Stimulated activated CD8-positive, alpha-beta memory T cell treated with anti-CD3 and anti-CD28 coated beads, Interleukin-15, amount 100 ng/mL, for 1 hour (primary cell): ENCODE data around the gene SH2D3C.

Experiments
- DNase-seq: peaks from one replicate; pipeline ENCODE4 v3.0.0-alpha.2; 2020; ENCODE audit warnings: low read depth

SH2D3C gene

DNA sequence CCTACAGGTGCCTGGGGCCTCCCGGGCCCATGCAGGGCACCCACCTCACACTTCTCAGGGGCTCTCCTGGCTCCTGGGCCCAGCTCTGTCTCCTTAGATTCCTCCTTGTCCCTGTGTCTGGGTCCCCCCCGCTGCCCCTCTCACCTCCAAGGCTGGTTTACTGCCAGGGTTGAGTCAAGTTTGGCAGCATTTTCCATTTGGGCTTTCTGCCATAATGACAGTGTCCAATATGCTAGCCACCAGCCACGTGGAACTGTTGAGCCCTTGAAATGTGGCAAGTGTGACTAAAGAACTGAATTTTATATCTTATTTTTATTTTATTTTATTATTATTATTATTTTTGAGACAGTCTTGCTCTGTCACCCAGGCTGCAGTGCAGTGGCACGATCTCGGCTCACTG, 60.7 kb downstream of the SH2D3C start:
- no peak for DNase-seq

DNA sequence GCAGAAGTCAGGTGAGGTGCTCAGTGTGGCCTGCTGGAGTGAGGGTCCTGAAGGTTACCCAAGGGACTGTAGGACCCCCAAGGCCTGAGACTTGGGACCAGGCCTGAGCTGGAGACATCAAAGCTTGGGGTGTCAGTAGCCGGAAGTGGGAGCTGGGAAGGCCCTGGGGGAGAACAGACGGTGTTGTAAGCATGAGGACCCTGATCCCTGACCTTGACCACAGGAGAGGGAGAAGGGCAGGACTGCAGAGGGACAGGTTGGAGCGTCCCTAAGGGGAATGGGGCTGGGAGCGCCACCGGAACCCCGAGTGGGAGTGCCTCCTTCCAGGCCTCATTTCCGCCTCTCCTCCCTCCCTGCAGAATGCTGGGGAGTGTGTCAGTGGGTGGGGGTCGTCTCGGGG, 62.1 kb downstream of the SH2D3C start:
- DNase-seq: no peak

DNA sequence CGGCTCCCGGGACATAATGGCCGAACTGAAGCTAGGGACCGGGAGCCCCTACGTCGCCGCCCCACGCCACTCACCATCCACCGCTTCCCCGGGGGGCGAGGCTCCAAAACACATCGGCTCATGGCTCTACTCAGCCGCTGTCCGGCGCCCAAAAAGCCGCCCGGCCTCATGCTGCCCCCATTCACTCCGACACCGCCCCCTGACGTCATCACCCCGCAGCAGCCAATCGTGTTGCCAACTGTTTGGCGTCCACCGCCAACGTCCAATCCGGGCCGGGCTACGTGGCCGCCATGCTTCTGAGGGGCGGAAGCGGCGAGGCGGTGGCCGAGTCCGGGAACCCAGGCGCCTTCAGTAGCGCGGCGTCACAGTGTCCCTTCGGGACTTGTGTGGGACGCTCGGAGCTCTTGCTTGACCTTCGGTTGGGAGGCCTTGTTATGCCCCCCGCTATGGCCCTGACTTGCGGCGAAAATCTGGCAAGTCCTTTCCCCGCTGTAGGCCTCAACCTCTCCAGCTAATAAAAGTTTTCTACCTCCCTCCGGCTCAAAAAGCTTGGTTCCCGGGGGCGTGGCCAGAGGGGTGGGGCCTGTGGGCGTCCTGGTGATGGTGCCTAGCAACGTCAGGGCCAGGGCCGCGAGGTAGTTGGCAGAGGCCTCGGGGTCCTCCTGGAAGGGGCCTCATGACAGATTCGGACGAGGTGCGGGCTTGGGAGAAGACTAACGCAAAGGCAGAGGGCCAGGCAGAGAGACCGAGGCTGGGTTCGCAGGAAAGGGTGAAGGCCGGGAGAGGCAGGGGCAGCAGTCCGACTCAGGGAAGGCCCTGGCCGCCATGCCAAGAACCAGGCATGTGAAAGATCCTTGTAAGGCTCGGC, 62.8 kb downstream of the SH2D3C start, which contains the start of the genes PTRH1 and TTC16:
PTRH1 (minus strand) TSS at position 194 of the 868 bp plus-strand sequence; CDS start at position 170, 24 bp downstream.
TTC16 (plus strand) TSS at position 610 of the 868 bp plus-strand sequence; CDS start at position 677, 67 bp downstream.
- peak; percentile 96 for DNase-seq

DNA sequence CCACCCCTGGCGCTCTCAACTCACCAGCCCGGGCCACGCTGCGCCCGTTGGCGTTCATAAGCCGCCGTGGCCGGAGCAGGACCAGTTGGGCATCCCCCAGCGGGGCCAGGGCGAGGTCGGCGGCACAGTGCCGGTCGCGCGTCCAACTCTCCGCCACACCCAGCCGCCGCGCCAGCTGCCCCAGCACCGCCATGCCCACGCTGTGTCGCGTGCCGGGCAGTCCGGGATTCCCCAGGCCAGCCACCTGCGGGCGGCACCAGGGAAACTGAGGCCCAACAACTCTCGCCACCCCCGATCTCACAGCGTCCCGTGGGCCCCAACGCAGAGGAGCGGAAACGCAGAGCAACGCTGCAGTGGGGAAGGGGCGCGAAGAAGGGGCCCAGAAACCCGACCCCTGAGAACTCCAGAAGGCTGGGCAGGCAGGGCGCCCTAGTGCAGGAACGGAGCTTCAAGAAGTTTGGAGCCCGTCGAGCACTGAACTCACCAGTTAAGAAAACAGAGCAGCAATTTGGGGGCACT, 63.5 kb downstream of the SH2D3C start:
- no peak for DNase-seq

DNA sequence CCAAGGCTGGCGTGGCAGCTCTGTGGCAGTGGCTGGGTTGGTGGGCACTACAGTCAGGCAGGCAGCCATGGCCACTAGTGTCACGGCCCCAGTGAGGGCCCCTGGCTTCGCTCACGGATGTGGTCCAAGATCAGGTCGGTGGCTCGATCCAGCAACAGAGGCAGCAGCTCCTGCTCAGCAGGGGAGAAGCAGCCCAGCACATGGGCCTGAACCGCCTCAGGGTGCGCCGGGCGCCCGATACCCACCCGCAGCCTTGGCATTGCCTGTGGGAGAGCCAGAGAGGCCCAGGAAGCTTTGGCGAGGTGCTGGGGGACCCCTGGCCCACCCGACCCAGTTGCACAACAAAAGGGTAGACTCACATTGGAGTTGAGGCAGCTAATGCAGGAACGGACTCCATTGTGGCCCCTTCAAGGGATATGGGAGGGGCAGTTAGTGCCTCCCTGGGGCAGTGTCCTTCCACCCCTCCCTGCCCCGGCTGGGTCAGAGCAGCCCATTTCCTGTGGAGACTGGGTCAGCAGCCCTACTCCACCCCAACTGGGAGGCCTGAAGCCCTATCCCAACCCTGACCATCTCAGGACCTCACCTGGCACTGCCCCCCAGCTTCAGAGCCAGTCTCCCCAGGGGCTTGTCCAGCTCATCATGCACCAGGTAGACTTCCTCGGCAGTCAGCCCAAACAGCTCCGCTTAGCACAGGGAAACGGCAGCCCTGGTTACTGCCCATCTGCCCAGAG, 64.3 kb downstream of the SH2D3C start:
- DNase-seq: no peak

DNA sequence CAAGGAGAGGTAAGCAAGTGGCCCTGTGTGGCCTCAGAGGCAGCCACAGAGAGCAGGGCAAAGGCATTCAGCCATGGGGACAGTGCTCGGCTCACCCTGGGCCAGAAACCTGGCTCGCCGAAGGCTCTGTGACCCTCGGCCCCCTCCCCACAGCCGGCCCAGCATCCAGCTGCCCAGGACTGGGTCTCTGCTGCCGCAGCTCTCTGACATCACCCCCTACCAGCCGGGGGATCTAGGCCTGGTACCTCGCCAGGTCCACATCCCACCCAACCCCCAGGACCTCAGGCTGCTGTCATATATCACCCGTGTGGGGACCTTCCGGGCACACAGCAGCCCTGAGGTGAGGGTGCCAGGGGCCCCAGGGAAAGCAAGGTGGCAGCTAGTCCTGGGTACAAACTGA, 65.6 kb downstream of the SH2D3C start:
- DNase-seq: no peak

DNA sequence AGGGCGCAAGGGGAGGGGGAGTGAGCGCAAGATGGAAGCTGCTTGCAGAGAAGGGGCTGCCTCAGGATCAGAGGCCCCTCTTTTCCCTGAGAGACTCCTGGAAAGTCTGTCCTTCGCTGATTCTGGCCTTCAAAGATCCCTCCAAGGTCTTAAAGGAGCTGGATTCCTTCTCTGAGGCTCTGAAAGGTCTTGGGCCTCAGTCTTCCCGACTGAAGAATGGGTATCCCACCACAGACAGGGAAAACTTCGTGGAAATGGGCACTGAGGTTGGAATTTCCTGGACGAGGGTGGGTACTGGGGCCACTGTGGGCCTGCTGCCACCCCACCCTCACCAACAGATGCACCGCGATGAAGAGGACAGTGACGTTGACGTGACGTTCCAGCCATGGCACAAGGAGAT, 66.1 kb downstream of the SH2D3C start:
- DNase-seq: no peak

DNA sequence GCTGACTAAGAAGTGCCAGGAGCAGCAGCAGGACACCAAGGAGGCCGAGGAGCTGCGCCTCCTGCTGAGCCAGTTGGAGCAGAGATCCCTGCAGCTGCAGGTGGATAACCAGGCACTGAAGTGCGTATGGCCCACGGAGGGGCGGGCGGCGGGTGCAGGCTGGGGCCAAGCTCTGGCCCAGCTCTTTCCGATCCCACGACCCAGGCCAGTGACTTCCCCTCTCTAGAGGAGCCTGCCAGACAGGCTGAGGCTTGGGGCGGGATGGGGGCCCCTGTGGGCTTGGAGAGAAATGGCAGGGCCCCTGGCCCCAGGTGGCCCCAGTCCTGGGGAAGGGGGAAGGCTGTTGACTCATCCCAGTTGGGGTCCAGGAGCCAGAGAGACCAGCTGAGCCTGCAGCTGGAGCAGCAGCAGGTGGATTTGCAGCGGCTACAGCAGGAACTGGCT, 66.6 kb downstream of the SH2D3C start:
- no peak for DNase-seq

DNA sequence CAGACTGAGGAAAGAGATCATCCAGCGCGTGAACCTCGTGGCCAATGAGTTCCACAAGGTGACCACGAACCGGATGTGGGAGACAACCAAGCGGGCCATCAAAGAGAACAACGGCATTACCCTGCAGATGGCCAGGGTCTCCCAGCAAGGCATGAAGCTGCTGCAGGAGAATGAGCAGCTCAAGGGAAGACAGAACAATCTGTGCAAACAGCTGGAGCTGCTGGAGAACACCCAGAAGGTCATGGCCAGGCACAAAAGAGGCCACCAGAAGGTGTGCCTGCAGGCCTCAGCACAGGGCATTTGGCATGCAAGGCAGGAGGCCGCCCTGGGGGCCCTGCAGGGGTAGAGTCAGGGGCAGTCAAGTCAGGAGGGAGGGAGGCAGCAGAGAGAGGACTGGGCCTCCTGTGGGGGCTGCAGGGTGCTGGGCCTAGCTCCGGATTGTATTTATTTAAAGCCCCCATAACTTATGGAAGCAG, 67.2 kb downstream of the SH2D3C start:
- DNase-seq: no peak

DNA sequence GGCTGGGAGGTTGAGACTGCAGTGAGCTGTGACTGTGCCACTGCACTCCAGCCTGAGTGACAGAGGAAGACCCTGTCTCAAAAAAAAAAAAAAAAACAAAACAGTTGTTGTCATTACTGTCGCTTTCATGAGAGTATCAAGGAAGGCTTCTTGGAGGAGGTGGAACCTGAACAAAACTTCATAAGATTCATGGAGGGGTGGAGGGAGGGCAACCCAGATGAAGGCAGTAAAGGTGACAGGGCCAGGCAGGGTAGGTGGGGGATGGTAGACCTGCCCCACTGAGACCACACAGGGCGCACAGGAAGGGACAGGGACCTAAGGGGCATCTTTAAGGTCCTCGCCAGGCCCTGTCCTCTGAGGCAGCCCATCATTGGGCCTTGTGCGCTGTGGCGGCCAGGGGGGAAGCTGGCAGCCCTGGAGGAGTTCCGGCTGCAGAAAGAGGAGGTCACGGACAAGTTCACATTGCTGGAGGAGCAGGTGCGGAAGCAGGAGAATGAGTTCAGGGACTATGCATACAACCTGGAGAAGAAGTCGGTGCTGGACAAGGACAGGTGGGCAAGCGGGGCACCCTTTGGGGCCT, 68.2 kb downstream of the SH2D3C start:
- DNase-seq: no peak

DNA sequence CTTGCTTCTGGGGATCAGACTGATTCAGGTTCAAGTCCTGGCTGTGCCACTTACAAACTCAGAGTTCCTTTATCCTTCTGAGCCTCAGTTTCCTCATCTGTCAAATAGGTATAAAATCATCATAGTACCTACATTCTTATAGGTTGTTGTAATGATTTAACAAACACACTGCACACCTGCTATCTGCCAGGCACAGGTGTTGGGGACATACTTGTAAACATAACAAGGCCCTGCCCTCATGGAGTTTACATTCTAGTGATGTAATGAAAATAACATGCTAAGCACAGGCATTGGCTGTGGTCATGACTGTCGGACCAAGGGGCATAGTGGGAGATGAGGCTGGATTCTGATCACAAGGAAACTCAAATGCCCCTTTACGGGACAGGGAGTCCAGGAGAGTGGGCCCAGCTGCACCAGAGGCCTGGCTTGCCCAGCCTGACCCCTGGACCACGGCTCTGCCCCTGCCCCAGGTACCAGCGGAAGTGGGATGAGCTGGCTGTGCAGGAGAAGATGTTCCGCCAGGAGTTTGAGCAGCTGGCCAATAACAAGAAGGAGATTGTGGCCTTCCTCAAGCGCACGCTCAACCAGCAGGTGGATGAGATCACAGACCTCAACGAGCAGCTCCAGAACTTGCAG, 69.4 kb downstream of the SH2D3C start:
- no peak for DNase-seq

DNA sequence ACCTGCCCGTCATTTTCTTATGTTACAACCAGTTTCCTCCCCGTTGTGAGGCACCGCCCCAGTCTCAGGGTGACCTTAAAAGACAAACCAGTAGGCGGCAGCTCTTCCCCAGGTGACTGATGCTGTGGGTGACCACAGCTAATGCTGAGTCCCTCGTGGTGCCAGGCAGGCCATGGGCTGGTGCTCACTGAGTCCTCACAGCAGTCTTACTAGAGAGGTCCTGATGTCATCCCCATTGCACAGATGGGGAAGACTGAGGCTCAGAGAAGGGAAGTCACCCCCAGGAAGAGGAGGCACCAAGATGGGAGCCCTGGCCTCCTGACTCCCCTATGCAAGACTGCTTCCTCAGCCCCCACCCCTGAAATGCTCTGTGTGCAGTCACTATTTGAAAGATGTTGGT, 70.7 kb downstream of the SH2D3C start:
- no peak for DNase-seq

DNA sequence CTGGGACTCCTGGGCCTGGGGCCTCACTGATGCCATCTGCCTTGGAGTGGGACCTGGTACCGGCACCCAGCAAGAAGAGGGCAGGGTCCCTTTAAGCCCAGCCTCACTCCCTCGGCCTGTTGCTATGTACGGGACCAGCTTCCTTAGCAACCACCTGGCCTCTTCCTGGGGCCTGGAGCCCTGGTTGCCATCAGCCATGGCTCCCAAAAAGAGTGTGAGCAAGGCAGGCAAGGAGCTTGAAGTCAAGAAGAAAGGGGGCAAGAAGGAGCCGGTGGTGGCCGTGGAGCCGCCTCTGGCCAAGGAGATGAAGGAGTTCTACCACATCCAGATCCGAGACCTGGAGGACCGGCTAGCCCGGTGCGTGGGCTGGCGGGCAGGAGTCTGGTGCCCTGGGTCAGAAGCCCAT, 71.6 kb downstream of the SH2D3C start, which contains the start of gene CFAP157:
CFAP157 (plus strand) TSS at position 153 of the 406 bp plus-strand sequence; CDS start at position 197, 44 bp downstream.
- DNase-seq: no peak

DNA sequence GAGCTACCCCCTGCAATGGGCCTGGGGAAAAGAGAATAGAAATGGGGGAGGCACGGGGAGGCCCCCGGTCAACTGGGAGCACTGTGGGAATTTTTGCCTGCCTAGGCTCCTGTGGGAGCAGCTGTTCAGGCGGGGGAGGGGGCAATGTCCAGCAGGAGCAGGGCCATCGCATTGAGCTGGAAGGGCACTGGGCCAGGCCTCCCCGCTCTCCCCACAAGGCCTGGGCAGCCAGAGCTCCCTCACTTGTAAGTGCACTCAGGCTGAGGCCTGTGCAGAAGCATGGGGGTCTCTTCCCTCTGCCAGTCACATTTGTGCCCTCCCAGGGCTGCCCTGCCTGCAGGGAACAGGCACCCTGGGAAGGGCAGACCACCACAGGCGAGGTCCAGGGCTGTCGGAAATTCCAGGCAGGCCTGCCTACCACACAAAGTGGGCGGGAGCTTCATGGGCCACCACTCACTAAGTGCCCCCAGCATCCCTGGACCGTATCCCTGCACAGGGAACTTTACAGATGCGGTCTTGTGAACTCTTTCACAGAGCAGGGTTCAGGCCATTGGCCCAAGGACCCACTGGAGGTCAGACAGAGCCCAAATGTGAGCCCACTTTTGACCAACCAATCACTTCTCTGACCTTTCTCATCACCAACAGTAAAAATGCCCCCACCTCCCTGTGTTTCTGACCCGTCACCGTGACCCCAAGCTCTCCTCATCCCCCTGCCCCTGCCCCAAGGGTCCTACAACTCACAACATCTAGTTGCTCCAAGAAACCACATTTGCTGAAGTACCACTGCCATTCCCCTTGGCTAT, 72.7 kb downstream of the SH2D3C start:
- DNase-seq: no peak

DNA sequence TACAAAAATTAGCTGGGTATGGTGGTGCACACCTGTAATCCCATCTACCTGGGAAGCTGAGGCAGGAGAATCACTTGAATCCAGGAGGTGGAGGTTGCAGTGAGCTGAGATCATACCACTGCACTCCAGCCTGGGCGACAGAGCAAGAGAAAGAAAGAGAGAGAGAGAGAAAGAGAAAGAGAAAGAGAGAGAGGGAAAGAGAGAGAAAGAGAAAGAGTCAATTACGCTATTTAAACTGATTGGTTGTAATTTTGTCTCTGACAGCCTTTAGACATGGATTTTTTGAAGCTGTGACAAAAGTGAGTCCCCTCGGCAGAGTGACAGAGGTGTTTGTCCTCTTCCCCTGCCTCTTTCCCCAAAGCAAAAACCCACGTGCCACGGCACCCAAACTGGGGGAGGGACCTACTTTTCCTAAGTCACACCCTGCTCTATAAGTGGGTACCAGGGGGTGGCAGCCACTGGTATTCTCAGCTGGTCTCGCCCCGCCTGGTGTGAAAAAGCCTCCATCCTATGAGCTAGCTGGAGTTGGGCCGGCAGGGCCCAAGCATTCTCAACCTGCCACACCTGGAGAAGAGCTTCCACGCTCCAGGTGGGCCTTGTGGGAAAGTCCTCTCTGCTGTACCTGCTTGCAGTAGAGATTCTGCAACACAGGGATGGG, 75.0 kb downstream of the SH2D3C start:
- no peak for DNase-seq

DNA sequence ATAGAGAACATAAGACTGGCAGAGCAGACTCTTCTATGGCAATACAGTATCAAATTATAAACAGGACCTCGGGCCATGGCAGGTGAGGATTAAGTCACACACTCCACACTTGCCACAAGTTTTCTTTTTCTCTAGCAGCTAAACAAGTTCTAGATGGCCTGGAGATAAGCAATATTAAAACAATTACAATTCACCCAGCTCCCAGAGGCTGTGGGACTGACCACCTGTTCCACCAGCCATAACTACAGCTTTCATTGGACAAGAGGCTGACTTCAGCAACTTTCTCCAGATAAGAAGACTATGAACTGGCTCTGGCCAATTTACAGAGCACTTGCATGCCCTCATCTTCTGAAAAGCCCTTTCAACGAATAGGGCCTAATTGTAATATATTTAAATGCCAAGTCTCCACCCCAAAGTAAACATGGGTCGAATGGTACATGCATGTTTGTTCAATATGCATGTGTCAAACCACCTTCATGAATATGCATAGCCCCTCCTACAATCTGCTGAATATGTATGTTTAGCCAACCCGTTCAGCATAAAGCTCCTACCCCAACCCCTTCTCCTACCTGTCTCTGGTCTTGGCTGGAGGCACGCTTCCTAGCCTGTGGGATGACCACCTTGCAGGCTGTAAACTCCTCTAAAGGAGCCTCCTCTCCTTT, 77.7 kb downstream of the SH2D3C start:
- DNase-seq: no peak

DNA sequence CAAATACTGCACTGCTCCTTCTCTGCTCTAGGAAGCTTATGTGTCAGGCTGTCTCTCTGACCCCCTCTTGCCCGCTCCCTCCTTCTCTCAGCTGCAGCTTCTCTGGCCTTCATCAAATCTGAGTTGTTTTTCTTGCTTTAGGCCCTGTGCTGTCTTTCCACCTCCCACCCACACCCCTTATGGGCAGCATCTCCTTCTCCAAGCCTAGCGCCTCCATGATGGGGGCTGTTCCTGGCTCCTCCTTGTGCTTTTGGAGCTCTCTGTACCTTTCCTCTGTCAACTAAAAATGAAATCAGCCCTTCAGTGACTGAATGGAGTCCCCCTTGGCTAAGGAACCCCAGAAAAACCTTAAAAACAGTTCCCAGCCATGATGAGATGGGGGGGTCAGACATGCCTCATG, 78.3 kb downstream of the SH2D3C start:
- DNase-seq: no peak

DNA sequence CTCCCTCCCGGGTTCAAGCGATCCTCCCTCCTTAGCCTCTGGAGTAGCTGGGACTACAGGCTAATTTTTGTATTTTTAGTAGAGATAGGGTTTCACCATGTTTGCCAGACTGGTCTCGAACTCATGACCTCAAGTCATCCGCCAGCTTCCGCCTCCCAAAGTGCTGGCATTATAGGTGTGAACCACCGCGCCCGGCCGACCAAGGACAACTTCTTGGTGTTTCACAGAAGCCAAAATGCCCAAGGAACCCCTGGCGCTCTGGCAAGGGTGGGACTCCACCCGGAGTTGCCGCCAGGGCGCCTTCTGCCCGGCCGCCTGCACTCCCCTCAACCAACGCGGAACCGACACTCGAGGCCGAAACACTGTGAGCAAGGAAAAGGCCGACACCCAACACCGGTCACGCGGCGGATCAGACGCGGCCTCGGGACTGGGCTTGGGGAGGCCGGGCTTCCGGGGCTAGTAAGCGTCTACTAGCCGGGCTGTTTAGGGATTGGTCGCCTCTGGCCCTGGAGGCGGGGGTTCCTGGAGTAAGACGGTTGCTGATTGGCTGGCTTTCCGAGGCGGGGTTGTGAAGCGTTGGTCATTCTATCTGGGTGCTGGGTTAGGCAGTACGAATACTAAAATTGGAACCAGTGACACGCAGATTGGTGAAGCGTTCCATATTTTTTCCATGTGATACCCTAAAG, 79.3 kb downstream of the SH2D3C start:
- peak; percentile 78 for DNase-seq

DNA sequence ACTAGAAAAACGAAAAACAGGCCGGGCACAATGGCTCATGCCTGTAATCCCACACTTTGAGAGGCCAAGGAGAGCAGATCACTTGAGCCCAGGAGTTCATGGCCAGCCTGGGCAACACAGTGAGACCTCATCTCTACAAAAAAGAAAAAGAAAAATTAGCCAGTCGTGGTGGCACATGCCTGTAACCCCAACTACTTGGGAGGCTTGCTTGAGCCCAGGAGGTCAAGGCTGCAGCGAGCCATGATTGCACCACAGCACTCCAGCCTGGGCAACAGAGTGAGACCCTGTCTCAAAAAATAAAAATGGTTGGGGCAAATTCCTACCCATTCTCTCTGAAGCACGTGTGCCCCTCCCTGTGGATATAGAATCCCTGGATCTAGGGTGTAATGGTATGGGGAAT, 80.1 kb downstream of the SH2D3C start:
- no peak for DNase-seq
